DMS79 (cell line): ENCODE data around the gene SLC25A29.

Experiments used
- DNase-seq: peaks from one replicate; lab custom pipeline; 2025; lab: John Stamatoyannopoulos, UW

Gene SLC25A29

GRCh38 chr14:100281286-100282082 lies 24.8 kb downstream of the SLC25A29 start:
- peak; percentile 95 for DNase-seq

GRCh38 chr14:100279563-100279962 lies 26.7 kb downstream of the SLC25A29 start:
- no peak for DNase-seq

- no peak for DNase-seq
These were observed 27.1 kb downstream of the SLC25A29 start for GRCh38 chr14:100279133-100279532.

GRCh38 chr14:100278702-100279101 lies 27.5 kb downstream of the SLC25A29 start:
- DNase-seq, result peak; percentile 96

GRCh38 chr14:100275214-100275613 lies 31.0 kb downstream of the SLC25A29 start:
- DNase-seq, result no peak

GRCh38 chr14:100274250-100274649 lies 32.0 kb downstream of the SLC25A29 start:
- DNase-seq, result no peak

- peak; percentile 39 for DNase-seq
These were observed 34.9 kb downstream of the SLC25A29 start for GRCh38 chr14:100271247-100271939.

- DNase-seq, result no peak
These were observed 37.5 kb downstream of the SLC25A29 start for GRCh38 chr14:100268591-100269207.

- DNase-seq, result no peak
These were observed 38.3 kb downstream of the SLC25A29 start for GRCh38 chr14:100267990-100268389.

- DNase-seq, result no peak
These were observed 43.1 kb downstream of the SLC25A29 start for GRCh38 chr14:100263141-100263540.

- no peak for DNase-seq
These were observed 43.7 kb downstream of the SLC25A29 start for GRCh38 chr14:100262545-100262944.

GRCh38 chr14:100261621-100262020 lies 44.6 kb downstream of the SLC25A29 start:
- DNase-seq, result no peak

- DNase-seq, result no peak
These were observed 49.8 kb downstream of the SLC25A29 start for GRCh38 chr14:100256339-100256895.

- DNase-seq, result no peak
These were observed 53.6 kb downstream of the SLC25A29 start for GRCh38 chr14:100252684-100253083.

- no peak for DNase-seq
These were observed 55.3 kb downstream of the SLC25A29 start for GRCh38 chr14:100250732-100251465.

GRCh38 chr14:100246809-100247428 lies 59.3 kb downstream of the SLC25A29 start:
- DNase-seq, result peak; percentile 44

GRCh38 chr14:100243020-100243419 lies 63.2 kb downstream of the SLC25A29 start:
- DNase-seq, result no peak

GRCh38 chr14:100241279-100241678 lies 65.0 kb downstream of the SLC25A29 start:
- no peak for DNase-seq
